Measurements from ENCODE around the gene TCHP. TPM values are rescaled to one million over a fixed set of nuclear protein-coding genes. Genes with fewer than 3 reads are reported as not detected.
A peak's percentile ranks its signal among the peaks of the same experiment; 100 is the strongest.

The TCHP gene
- total and polyA plus RNA-seq, 2 of the 13 experiments (the other 11 are each of a cell fraction or from before 2014, with no cell fraction given), result 6.7 to 12.2 TPM

- TF ChIP-seq ZNF687 (CRISPR knock-in tag; IDR thresholded peaks at IDR 0.05), result peak; percentile 58
- no peak for TF ChIP-seq SRSF1 (optimal IDR thresholded peaks at IDR 0.05; ENCODE audit: low read depth, low read length)
- 0 out of 2 replicates have a peak, but pooled peaks have one; percentile 46 for TF ChIP-seq ZBTB38 (CRISPR knock-in tag; IDR thresholded peaks at IDR 0.05)
- TF ChIP-seq PLSCR1 (CRISPR knock-in tag; IDR thresholded peaks at IDR 0.05; ENCODE audit: borderline replicate concordance), result no peak
- peak; percentile 73 for TF ChIP-seq ZBTB33 (CRISPR knock-in tag; IDR thresholded peaks at IDR 0.05)
- TF ChIP-seq ZNF382 (CRISPR knock-in tag; IDR thresholded peaks at IDR 0.05; ENCODE audit: borderline replicate concordance), result no peak
- TF ChIP-seq KDM4B (CRISPR knock-in tag; IDR thresholded peaks at IDR 0.05), result no peak
- TF ChIP-seq THAP7 (CRISPR knock-in tag; IDR thresholded peaks at IDR 0.05), result no peak
- TF ChIP-seq PRDM10 (CRISPR knock-in tag; IDR thresholded peaks at IDR 0.05; ENCODE audit: low read depth), result no peak
- no peak for TF ChIP-seq IRF9 (CRISPR knock-in tag; IDR thresholded peaks at IDR 0.05; ENCODE audit: borderline replicate concordance)
- TF ChIP-seq CCAR2 (optimal IDR thresholded peaks at IDR 0.05; ENCODE audit: low read depth, low read length), result no peak
- TF ChIP-seq GTF3A (CRISPR knock-in tag; conservative IDR thresholded peaks at IDR 0.05), result no peak
- TF ChIP-seq ZNF282 (IDR thresholded peaks at IDR 0.05; ENCODE audit: partially characterized antibody), result no peak
- no peak for TF ChIP-seq ZNF3 (CRISPR knock-in tag; IDR thresholded peaks at IDR 0.05)
- no peak for TF ChIP-seq GTF2F1 (IDR thresholded peaks at IDR 0.05; ENCODE audit: low read length)
- TF ChIP-seq REXO4 (CRISPR knock-in tag; IDR thresholded peaks at IDR 0.05; ENCODE audit: borderline replicate concordance), result no peak
Measured at GRCh38 chr12:109925185-109925840, 25.2 kb downstream of the TCHP start (continued).

Data from HepG2 (cell line).